Panc1 (cell line): ENCODE results near the gene RBMXL3. TPM values are rescaled to one million over a fixed set of nuclear protein-coding genes. Genes with fewer than 3 reads are reported as not detected.

Experiments
- ATAC-seq: fragments of 200-7000 bp; cut with Tn5 transposase; 2 replicates; pipeline ENCODE4 v1.9.1; 2020; ENCODE audit warnings: mild to moderate bottlenecking, moderate library complexity
- BruUV-seq: library from RNA; stranded (reverse); fragments of 400-500 nt; replicated peaks from 2 replicates; lab custom pipeline; 2021; lab: Mats Ljungman, UMichigan
- CTCF ChIA-PET: fragments of 300-600 bp; sonication (Branson Sonifier 250); formaldehyde crosslinking; loops from one replicate; lab custom pipeline; 2022; ENCODE audit warnings: antibody characterized with exemption; lab: Charles Lee
- POLR2A ChIA-PET: fragments of 300-600 bp; sonication (Branson Sonifier 250); formaldehyde crosslinking; loops from one replicate; lab custom pipeline; 2022; ENCODE audit warnings: antibody characterized with exemption; lab: Charles Lee
- DNase-seq: peaks from one replicate; pipeline ENCODE4 v3.0.0-alpha.2; 2010; ENCODE audit warnings: low read depth, low spot score
- H3K27ac ChIP-seq: 2 replicates; pipeline ENCODE4 v1.5.1; 2011; ENCODE audit warnings: mild to moderate bottlenecking, low read length, inconsistent platforms
- H3K27me3 ChIP-seq: fragments of 200-500 bp; sonication (Bioruptor generic); 2 replicates; pipeline ENCODE4 v1.6.0; 2014; ENCODE audit warnings: low read length, inconsistent platforms; ENCODE audit not compliant: control insufficient read depth, insufficient read depth
- H3K36me3 ChIP-seq: fragments of 200-500 bp; sonication (Bioruptor generic); 2 replicates; pipeline ENCODE4 v1.5.1; 2014; ENCODE audit warnings: inconsistent platforms, mild to moderate bottlenecking, low read length, moderate library complexity; ENCODE audit not compliant: control insufficient read depth, insufficient read depth
- H3K4me1 ChIP-seq: 2 replicates; pipeline ENCODE4 v1.5.1; 2011; ENCODE audit warnings: inconsistent platforms, mild to moderate bottlenecking, low read length, moderate library complexity; ENCODE audit not compliant: control insufficient read depth, insufficient read depth
- H3K4me3 ChIP-seq, 2 experiments: 2 replicates each; pipeline ENCODE4 v1.5.1; 2011 to 2012; ENCODE audit warnings: low read depth in 2 of 2, low read length in 2 of 2, mild to moderate bottlenecking in 2 of 2, inconsistent platforms in 1 of 2, moderate library complexity in 1 of 2
- H3K9me3 ChIP-seq: fragments of 200-500 bp; sonication (Bioruptor generic); 2 replicates; pipeline ENCODE4 v1.5.1; 2014; ENCODE audit warnings: low read depth, mild to moderate bottlenecking, inconsistent platforms, low read length, moderate library complexity; ENCODE audit not compliant: control insufficient read depth, insufficient read depth
- CTCF ChIP-seq: fragments of 450-650 bp; IDR thresholded peaks from 2 replicates; pipeline ENCODE4 v1.5.1; 2017; ENCODE audit warnings: mild to moderate bottlenecking
- POLR2AphosphoS5 ChIP-seq: IDR thresholded peaks from 2 replicates; pipeline ENCODE4 v1.6.1; 2012; ENCODE audit warnings: mild to moderate bottlenecking, low read depth, low read length, moderate library complexity
- REST ChIP-seq, 2 experiments: IDR thresholded peaks; 2 replicates each; pipeline ENCODE4 v1.6.1; 2011 to 2012; ENCODE audit warnings: low read depth in 2 of 2, control low read depth in 1 of 2, low read length in 1 of 2, mild to moderate bottlenecking in 1 of 2, moderate library complexity in 1 of 2; ENCODE audit not compliant: insufficient read depth in 1 of 2
- SIN3A ChIP-seq: IDR thresholded peaks from 2 replicates; pipeline ENCODE4 v1.6.1; 2012; ENCODE audit warnings: low read depth, mild to moderate bottlenecking, low read length, moderate library complexity, borderline replicate concordance; ENCODE audit not compliant: insufficient read depth
- TCF7L2 ChIP-seq: IDR thresholded peaks from 2 replicates; pipeline ENCODE4 v1.6.1; 2011; ENCODE audit warnings: mild to moderate bottlenecking, low read depth, low read length, inconsistent platforms
- in situ Hi-C: cut with HindIII; loops from 2 replicates; pipeline ENCODE4 v1.10.0; 2016; ENCODE audit warnings: low sequenced_read_pairs, low pct_unique_long_range_greater_than_20kb
- intact Hi-C: fragments of 100-400 bp; cut with micrococcal nuclease; formaldehyde crosslinking; loops from one replicate; pipeline ENCODE4 v1.10.0; 2022; ENCODE audit not compliant: unreplicated experiment
- total RNA-seq: library from RNA; stranded (reverse); gene quantifications from one replicate; pipeline ENCODE4 v1.2.1, GENCODE V29; 2021; ENCODE audit not compliant: unreplicated experiment

RBMXL3 gene
- total RNA-seq, 1 experiment from 2014 or later = not detected

GRCh38 chrX:115178473-115178872, 10.7 kb upstream of the RBMXL3 start:
- no TSS peak for BruUV-seq
- no peak for DNase-seq
- Histone ChIP-seq H3K36me3 (no peaks in the 10 kb centered on the region), H3K27me3 (no peaks in the 10 kb centered on the region), H3K27ac (no peak overlapping the region), H3K4me1 (no peaks in the 10 kb centered on the region), H3K4me3 (no peak overlapping the region), H3K9me3 (no peaks in the 10 kb centered on the region)
- CTCF ChIA-PET = no interaction called here
- in situ Hi-C loops (no loop called here), intact Hi-C loops (no loop called here)
- ATAC-seq = no peak
- no peak for TF ChIP-seq CTCF
- TF ChIP-seq TCF7L2 = no peak
- no peak for TF ChIP-seq SIN3A
- no peak for TF ChIP-seq REST (IDR thresholded peaks at IDR 0.05; ENCODE audit: insufficient read depth in 1 of 2, low read depth in 2 of 2, low read length in 1 of 2)
- no peak for TF ChIP-seq POLR2AphosphoS5
- POLR2A ChIA-PET = no interaction called here

- H3K36me3 ChIP-seq = no peaks in the 10 kb centered on the region
- no peak for ATAC-seq
- intact Hi-C loops = no loop called here
- no peak overlapping the region for H3K4me3 ChIP-seq
- no peaks in the 10 kb centered on the region for H3K9me3 ChIP-seq
- no peak for TF ChIP-seq CTCF
- no peak for TF ChIP-seq TCF7L2
- no peak for TF ChIP-seq POLR2AphosphoS5
- no peak for TF ChIP-seq REST (IDR thresholded peaks at IDR 0.05; ENCODE audit: insufficient read depth in 1 of 2, low read depth in 2 of 2, low read length in 1 of 2)
- no peak for TF ChIP-seq SIN3A
- H3K4me1 ChIP-seq = no peaks in the 10 kb centered on the region
- CTCF ChIA-PET = no interaction called here
- no peaks in the 10 kb centered on the region for H3K27me3 ChIP-seq
- in situ Hi-C loops = no loop called here
- no peak for DNase-seq
- POLR2A ChIA-PET = no interaction called here
- H3K27ac ChIP-seq = no peak overlapping the region
- no TSS peak for BruUV-seq
Observed at GRCh38 chrX:115183980-115184379, 5.2 kb upstream of the RBMXL3 start.
